Lower leg skin (tissue), 3 donors: Measurements from ENCODE around the gene ZNF514.

Source experiments
- POLR2A ChIP-seq, 2 donors: fragments of 450-650 bp; IDR thresholded peaks; one replicate each; pipeline ENCODE4 v1.6.1; 2016 to 2017; ENCODE audit warnings: antibody characterized with exemption in 2 of 2, mild to moderate bottlenecking in 1 of 2, moderate library complexity in 1 of 2
- TF ChIP-seq, protein P1 (sequence below), 3 donors: fragments of 450-650 bp; IDR thresholded peaks; one replicate each; pipeline ENCODE4 v1.5.1; 2016; ENCODE audit warnings: antibody characterized with exemption in 3 of 3, mild to moderate bottlenecking in 3 of 3, moderate library complexity in 2 of 3

DNA sequence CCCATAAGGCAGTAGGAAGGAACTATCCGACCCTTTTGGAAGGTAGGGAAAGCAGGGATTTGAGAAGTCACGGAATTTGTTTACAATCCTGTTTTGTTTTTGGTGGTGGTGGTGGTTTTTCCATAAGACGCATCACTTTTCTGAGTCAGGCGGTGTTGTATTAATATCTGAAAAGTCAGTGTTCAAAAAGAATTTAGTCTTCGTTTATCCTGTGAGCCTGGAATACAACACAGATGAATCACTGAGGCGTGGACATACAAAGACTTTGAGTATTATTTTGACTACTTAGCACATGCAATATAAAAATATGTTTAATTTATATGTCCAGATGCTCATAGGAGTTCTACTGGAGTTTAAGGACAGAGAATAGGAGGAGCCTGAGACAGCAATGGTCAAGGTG is 48.5 kb upstream of the ZNF514 start:
- TF ChIP-seq POLR2A (IDR thresholded peaks at IDR 0.05) = no peak
- TF ChIP-seq, protein P1, sequence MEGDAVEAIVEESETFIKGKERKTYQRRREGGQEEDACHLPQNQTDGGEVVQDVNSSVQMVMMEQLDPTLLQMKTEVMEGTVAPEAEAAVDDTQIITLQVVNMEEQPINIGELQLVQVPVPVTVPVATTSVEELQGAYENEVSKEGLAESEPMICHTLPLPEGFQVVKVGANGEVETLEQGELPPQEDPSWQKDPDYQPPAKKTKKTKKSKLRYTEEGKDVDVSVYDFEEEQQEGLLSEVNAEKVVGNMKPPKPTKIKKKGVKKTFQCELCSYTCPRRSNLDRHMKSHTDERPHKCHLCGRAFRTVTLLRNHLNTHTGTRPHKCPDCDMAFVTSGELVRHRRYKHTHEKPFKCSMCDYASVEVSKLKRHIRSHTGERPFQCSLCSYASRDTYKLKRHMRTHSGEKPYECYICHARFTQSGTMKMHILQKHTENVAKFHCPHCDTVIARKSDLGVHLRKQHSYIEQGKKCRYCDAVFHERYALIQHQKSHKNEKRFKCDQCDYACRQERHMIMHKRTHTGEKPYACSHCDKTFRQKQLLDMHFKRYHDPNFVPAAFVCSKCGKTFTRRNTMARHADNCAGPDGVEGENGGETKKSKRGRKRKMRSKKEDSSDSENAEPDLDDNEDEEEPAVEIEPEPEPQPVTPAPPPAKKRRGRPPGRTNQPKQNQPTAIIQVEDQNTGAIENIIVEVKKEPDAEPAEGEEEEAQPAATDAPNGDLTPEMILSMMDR (IDR thresholded peaks at IDR 0.05) = no peak
